ENCODE measurements around the gene ARSB. TPM values are rescaled to one million over a fixed set of nuclear protein-coding genes. Genes with fewer than 3 reads are reported as not detected.

ARSB gene
- polyA plus RNA-seq, 1 of the 3 experiments (the other 2 are of a cell fraction): 12.5 TPM

- TF ChIP-seq USF2 (IDR thresholded peaks at IDR 0.05; ENCODE audit: borderline replicate concordance, low read depth, low read length): no peak
- TF ChIP-seq NFIC (IDR thresholded peaks at IDR 0.05; ENCODE audit: borderline replicate concordance): no peak
- peak; percentile 44; the same call in 1 of the 2 replicates for TF ChIP-seq FOSL2 (IDR thresholded peaks at IDR 0.05; ENCODE audit: borderline replicate concordance, low read depth)
- no peak for TF ChIP-seq FOXM1 (IDR thresholded peaks at IDR 0.05; ENCODE audit: low read depth)
- TF ChIP-seq SIN3A (IDR thresholded peaks at IDR 0.05; ENCODE audit: borderline replicate concordance, low read depth, low read length): no peak
- no peak for TF ChIP-seq EZH2phosphoT487 (IDR thresholded peaks at IDR 0.05; ENCODE audit: borderline replicate concordance, low read depth)
- TF ChIP-seq TCF12 (IDR thresholded peaks at IDR 0.05): peak; percentile 51
- no peak for TF ChIP-seq CHD2 (IDR thresholded peaks at IDR 0.05; ENCODE audit: low read length, partially characterized antibody)
- no peak for TF ChIP-seq IRF3 (IDR thresholded peaks at IDR 0.05; ENCODE audit: low read depth, low read length)
- TF ChIP-seq RFX5 (IDR thresholded peaks at IDR 0.05; ENCODE audit: low read length): no peak
- peak; percentile 73 for TF ChIP-seq SMC3 (IDR thresholded peaks at IDR 0.05; ENCODE audit: low read depth, low read length)
Measured at GRCh38 chr5:79020861-79021561, 35.9 kb upstream of the ARSB start (continued).

- Histone ChIP-seq H3K9me3 (no peaks in the 10 kb centered on the region), H2AFZ (ENCODE audit: low read depth) (no peak overlapping the region), H3K27me3 (ENCODE audit: insufficient read depth) (no peaks in the 10 kb centered on the region), H3K9ac (no peak overlapping the region), H3K36me3 (replicated peaks in 1 of 2; ENCODE audit: control insufficient read depth in 1 of 2, insufficient read depth in 2 of 2, low read length in 1 of 2) (no peaks in the 10 kb centered on the region), H3K27ac (ENCODE audit: low read depth in 2 of 2, low read length in 1 of 2) (no peak overlapping the region), H4K20me1 (ENCODE audit: insufficient read depth) (no peaks in the 10 kb centered on the region), H3K4me2 (no peak overlapping the region), H3K9me2 (no peaks in the 10 kb centered on the region), H3K79me2 (ENCODE audit: insufficient read depth) (no peaks in the 10 kb centered on the region), H3F3A (replicated peaks; ENCODE audit: insufficient read depth) (peaks cover 7% of the 10 kb centered on the region), H3K4me1 (ENCODE audit: control insufficient read depth in 1 of 2, insufficient read depth in 2 of 2, low read depth in 1 of 2, low read length in 1 of 2) (no peaks in the 10 kb centered on the region), H3K4me3 (ENCODE audit: low read depth in 2 of 2, low read length in 1 of 2) (no peak overlapping the region)
- 71% methylated on average over 1 of the region's 2 CpGs for WGBS (ENCODE audit: low lambda C conversion rate)
- POLR2A ChIA-PET: no interaction called here
- DNase-seq: no peak
- no peak for TF ChIP-seq SIN3A (IDR thresholded peaks at IDR 0.05; ENCODE audit: borderline replicate concordance, low read depth, low read length)
- TF ChIP-seq RAD21 (IDR thresholded peaks at IDR 0.05; ENCODE audit: low read length): no peak
- no peak for TF ChIP-seq MEF2A (IDR thresholded peaks at IDR 0.05; ENCODE audit: borderline replicate concordance, low read depth)
- no peak for TF ChIP-seq USF2 (IDR thresholded peaks at IDR 0.05; ENCODE audit: borderline replicate concordance, low read depth, low read length)
- no peak for TF ChIP-seq EP300 (IDR thresholded peaks at IDR 0.05; ENCODE audit: borderline replicate concordance in 1 of 2, low read depth in 1 of 2, low read length in 1 of 2)
- CTCF ChIA-PET: no interaction called here
Measured at GRCh38 chr5:79014631-79015030, 29.5 kb upstream of the ARSB start.

All from SK-N-SH (cell line).